Nephron progenitor cell (in vitro differentiated cells): ENCODE measurements around the gene LLGL2.
"Not testable (repeated sequence)": the region's sequence is repeated elsewhere in the genome, so short reads cannot be mapped to it uniquely, and the experiment has no call there.

Experiments
- DNase-seq: peaks from one replicate; pipeline ENCODE4 v3.0.0; 2021
- H3K27ac Mint-ChIP-seq: 2 replicates; pipeline ENCODE4 v1.8.0; 2021; ENCODE audit warnings: mild to moderate bottlenecking, moderate library complexity, mixed read lengths
- H3K27me3 Mint-ChIP-seq: 2 replicates; pipeline ENCODE4 v1.8.0; 2021; ENCODE audit warnings: mild to moderate bottlenecking, low read depth, mixed read lengths; ENCODE audit not compliant: poor library complexity
- H3K36me3 Mint-ChIP-seq: 2 replicates; pipeline ENCODE4 v1.8.0; 2021; ENCODE audit warnings: low read depth, mixed read lengths
- H3K4me1 Mint-ChIP-seq: 2 replicates; pipeline ENCODE4 v1.8.0; 2021; ENCODE audit warnings: mixed read lengths
- H3K4me3 Mint-ChIP-seq: 2 replicates; pipeline ENCODE4 v1.8.0; 2021; ENCODE audit warnings: mild to moderate bottlenecking, moderate library complexity, mixed read lengths
- H3K9me3 Mint-ChIP-seq: 2 replicates; pipeline ENCODE4 v1.8.0; 2021; ENCODE audit warnings: mild to moderate bottlenecking, moderate library complexity, mixed read lengths
- CTCF ChIP-seq: fragments of 200-600 bp; sonication (generic); IDR thresholded peaks from 2 replicates; pipeline ENCODE4 v1.5.0; 2021; ENCODE audit warnings: antibody characterized with exemption

LLGL2 gene

GRCh38 chr17:75524970-75525805 lies at the start of gene LLGL2:
TSS of gene LLGL2 (plus strand) at chr17:75525697. CDS start at chr17:75543427, 17,730 bp downstream.
- no peak within 1 kb of the TSS for H3K27ac Mint-ChIP-seq
- H3K9me3 Mint-ChIP-seq, result no peaks in the 10 kb centered on the region
- H3K27me3 Mint-ChIP-seq, result peaks cover 52% of the 10 kb centered on the region
- H3K4me1 Mint-ChIP-seq, result peaks cover 5% of the 10 kb centered on the region
- TF ChIP-seq CTCF, result no peak
- peaks cover 13% of the 10 kb centered on the region for H3K36me3 Mint-ChIP-seq
- peak within 1 kb of the TSS; percentile 72 for H3K4me3 Mint-ChIP-seq
- peak; percentile 80 for DNase-seq

- no peak for TF ChIP-seq CTCF
- DNase-seq, result no peak
- no peak overlapping the region for H3K4me3 Mint-ChIP-seq
- H3K36me3 Mint-ChIP-seq, result peaks cover 19% of the 10 kb centered on the region
- no peaks in the 10 kb centered on the region for H3K9me3 Mint-ChIP-seq
- H3K27me3 Mint-ChIP-seq, result no peaks in the 10 kb centered on the region
- peaks cover 69% of the 10 kb centered on the region for H3K4me1 Mint-ChIP-seq
- peak overlapping the region; percentile 95 for H3K27ac Mint-ChIP-seq
These were observed 49.6 kb upstream of the LLGL2 start for GRCh38 chr17:75475851-75476250.

- peaks cover 71% of the 10 kb centered on the region for H3K4me1 Mint-ChIP-seq
- no peak for DNase-seq
- peaks cover 19% of the 10 kb centered on the region for H3K36me3 Mint-ChIP-seq
- peak overlapping the region; percentile 21 for H3K4me3 Mint-ChIP-seq
- no peaks in the 10 kb centered on the region for H3K27me3 Mint-ChIP-seq
- TF ChIP-seq CTCF, result no peak
- peak overlapping the region; percentile 95 for H3K27ac Mint-ChIP-seq
- H3K9me3 Mint-ChIP-seq, result no peaks in the 10 kb centered on the region
These were observed 49.2 kb upstream of the LLGL2 start for GRCh38 chr17:75476271-75476671.

- Mint-ChIP-seq H3K4me1 (peaks cover 71% of the 10 kb centered on the region), H3K27me3 (no peaks in the 10 kb centered on the region), H3K9me3 (no peaks in the 10 kb centered on the region), H3K4me3 (peak overlapping the region; percentile 21), H3K27ac (peak overlapping the region; percentile 95), H3K36me3 (peaks cover 16% of the 10 kb centered on the region)
- DNase-seq, result no peak
- no peak for TF ChIP-seq CTCF
These were observed 48.6 kb upstream of the LLGL2 start for GRCh38 chr17:75476752-75477489.

- H3K9me3 Mint-ChIP-seq, H3K4me3 Mint-ChIP-seq, H3K27ac Mint-ChIP-seq, H3K27me3 Mint-ChIP-seq, DNase-seq: not testable (repeated sequence)
- peaks cover 13% of the 10 kb centered on the region for H3K36me3 Mint-ChIP-seq
- peaks cover 71% of the 10 kb centered on the region for H3K4me1 Mint-ChIP-seq
These were observed 48.0 kb upstream of the LLGL2 start for GRCh38 chr17:75477490-75477862.

GRCh38 chr17:75478508-75478907 lies 47.0 kb upstream of the LLGL2 start:
- peak; percentile 32 for DNase-seq
- peaks cover 2% of the 10 kb centered on the region for H3K36me3 Mint-ChIP-seq
- peaks cover 79% of the 10 kb centered on the region for H3K4me1 Mint-ChIP-seq
- no peaks in the 10 kb centered on the region for H3K9me3 Mint-ChIP-seq
- peak overlapping the region; percentile 99 for H3K27ac Mint-ChIP-seq
- no peak for TF ChIP-seq CTCF
- no peaks in the 10 kb centered on the region for H3K27me3 Mint-ChIP-seq
- peak overlapping the region; percentile 66 for H3K4me3 Mint-ChIP-seq
